ENCODE results near the gene C5orf34.

- TF ChIP-seq, protein P1, sequence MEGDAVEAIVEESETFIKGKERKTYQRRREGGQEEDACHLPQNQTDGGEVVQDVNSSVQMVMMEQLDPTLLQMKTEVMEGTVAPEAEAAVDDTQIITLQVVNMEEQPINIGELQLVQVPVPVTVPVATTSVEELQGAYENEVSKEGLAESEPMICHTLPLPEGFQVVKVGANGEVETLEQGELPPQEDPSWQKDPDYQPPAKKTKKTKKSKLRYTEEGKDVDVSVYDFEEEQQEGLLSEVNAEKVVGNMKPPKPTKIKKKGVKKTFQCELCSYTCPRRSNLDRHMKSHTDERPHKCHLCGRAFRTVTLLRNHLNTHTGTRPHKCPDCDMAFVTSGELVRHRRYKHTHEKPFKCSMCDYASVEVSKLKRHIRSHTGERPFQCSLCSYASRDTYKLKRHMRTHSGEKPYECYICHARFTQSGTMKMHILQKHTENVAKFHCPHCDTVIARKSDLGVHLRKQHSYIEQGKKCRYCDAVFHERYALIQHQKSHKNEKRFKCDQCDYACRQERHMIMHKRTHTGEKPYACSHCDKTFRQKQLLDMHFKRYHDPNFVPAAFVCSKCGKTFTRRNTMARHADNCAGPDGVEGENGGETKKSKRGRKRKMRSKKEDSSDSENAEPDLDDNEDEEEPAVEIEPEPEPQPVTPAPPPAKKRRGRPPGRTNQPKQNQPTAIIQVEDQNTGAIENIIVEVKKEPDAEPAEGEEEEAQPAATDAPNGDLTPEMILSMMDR (IDR thresholded peaks at IDR 0.05), result no peak
- TF ChIP-seq POLR2A (IDR thresholded peaks at IDR 0.05), result no peak
Measured at GRCh38 chr5:43456556-43456955, 58.4 kb downstream of the C5orf34 start.
